ENCODE results near the gene ARHGEF25.

- TF ChIP-seq CTCF (IDR thresholded peaks at IDR 0.05) (peak in 1 of 4 experiments; percentile 7), POLR2A (IDR thresholded peaks at IDR 0.05) (peak; percentile 13 to 21)
These were observed 604 bp upstream of the ARHGEF25 start for GRCh38 chr12:57610554-57611107.
